Osteoblast (primary cell): ENCODE measurements around the gene ERC1. TPM values are rescaled to one million over a fixed set of nuclear protein-coding genes. Genes with fewer than 3 reads are reported as not detected.

Source experiments
- DNase-seq: peaks from one replicate; pipeline ENCODE4 v3.0.0; 2011; ENCODE audit warnings: low spot score, mixed read lengths; ENCODE audit not compliant: insufficient read length; ENCODE audit errors: missing footprints
- H2AFZ ChIP-seq: 2 replicates; pipeline ENCODE4 v1.6.0; 2011; ENCODE audit warnings: mild to moderate bottlenecking, low read length
- H3K27ac ChIP-seq: 2 replicates; pipeline ENCODE4 v1.5.1; 2011; ENCODE audit warnings: mild to moderate bottlenecking, low read depth, low read length, moderate library complexity
- H3K27me3 ChIP-seq: 2 replicates; pipeline ENCODE4 v1.6.0; 2012; ENCODE audit warnings: mild to moderate bottlenecking, control low read depth, inconsistent platforms, low read length, moderate library complexity; ENCODE audit not compliant: insufficient read depth
- H3K36me3 ChIP-seq: 2 replicates; pipeline ENCODE4 v1.5.1; 2011; ENCODE audit warnings: mild to moderate bottlenecking, low read length, control low read depth, moderate library complexity; ENCODE audit not compliant: insufficient read depth
- H3K4me1 ChIP-seq: 2 replicates; pipeline ENCODE4 v1.5.1; 2011; ENCODE audit warnings: mild to moderate bottlenecking, low read length, control low read depth, moderate library complexity; ENCODE audit not compliant: insufficient read depth
- H3K4me2 ChIP-seq: 2 replicates; pipeline ENCODE4 v1.6.0; 2011; ENCODE audit warnings: mild to moderate bottlenecking, low read length; ENCODE audit not compliant: insufficient read depth
- H3K4me3 ChIP-seq: fragments of 200-600 bp; sonication (generic); 3 replicates; pipeline ENCODE4 v1.5.1; 2012; ENCODE audit warnings: mild to moderate bottlenecking, low read length, inconsistent platforms; ENCODE audit not compliant: insufficient read depth
- H3K79me2 ChIP-seq: 2 replicates; pipeline ENCODE4 v1.6.0; 2012; ENCODE audit warnings: mild to moderate bottlenecking, low read length, control low read depth, inconsistent platforms; ENCODE audit not compliant: insufficient read depth
- H3K9me3 ChIP-seq: 2 replicates; pipeline ENCODE4 v1.5.1; 2011; ENCODE audit warnings: low read depth, low read length, control low read depth
- H4K20me1 ChIP-seq: 2 replicates; pipeline ENCODE4 v1.6.0; 2012; ENCODE audit warnings: mild to moderate bottlenecking, low read length, control low read depth; ENCODE audit not compliant: insufficient read depth
- CTCF ChIP-seq: IDR thresholded peaks from 2 replicates; pipeline ENCODE4 v1.5.1; 2011; ENCODE audit warnings: mild to moderate bottlenecking, low read depth, low read length, moderate library complexity; ENCODE audit errors: extremely low read depth
- total RNA-seq: library from RNA; depleted of rRNA; stranded (reverse); fragments of >200 nt; gene quantifications from 2 replicates; pipeline ENCODE4 v1.2.3, GENCODE V29; 2012

The ERC1 gene
- total RNA-seq, 1 donor, result 36.2 TPM

GRCh38 chr12:1117371-1117770 lies 126.3 kb downstream of the ERC1 start:
- Histone ChIP-seq H3K4me2 (no peak overlapping the region), H3K27me3 (no peaks in the 10 kb centered on the region), H2AFZ (no peak overlapping the region), H3K9me3 (no peaks in the 10 kb centered on the region), H3K4me1 (peaks cover 32% of the 10 kb centered on the region), H3K79me2 (peaks cover 5% of the 10 kb centered on the region), H3K36me3 (no peaks in the 10 kb centered on the region), H3K4me3 (no peak overlapping the region), H3K27ac (no peak overlapping the region), H4K20me1 (no peaks in the 10 kb centered on the region)
- TF ChIP-seq CTCF, result no peak
- no peak for DNase-seq

GRCh38 chr12:1117970-1118563 lies 127.0 kb downstream of the ERC1 start:
- peak; percentile 91 for TF ChIP-seq CTCF
- Histone ChIP-seq H3K4me2 (no peak overlapping the region), H3K4me1 (peaks cover 32% of the 10 kb centered on the region), H3K4me3 (no peak overlapping the region), H3K9me3 (no peaks in the 10 kb centered on the region), H3K27me3 (no peaks in the 10 kb centered on the region), H4K20me1 (no peaks in the 10 kb centered on the region), H2AFZ (no peak overlapping the region), H3K27ac (no peak overlapping the region), H3K36me3 (no peaks in the 10 kb centered on the region), H3K79me2 (peaks cover 4% of the 10 kb centered on the region)
- no peak for DNase-seq

- TF ChIP-seq CTCF, result no peak
- no peak for DNase-seq
Measured at GRCh38 chr12:1122786-1123185, 131.8 kb downstream of the ERC1 start.

GRCh38 chr12:1126091-1126490 lies 135.1 kb downstream of the ERC1 start:
- no peak overlapping the region for H3K4me3 ChIP-seq

More at GRCh38 chr12:1122786-1123185, 131.8 kb downstream of the ERC1 start:
- H2AFZ ChIP-seq, result no peak overlapping the region
- H3K9me3 ChIP-seq, result no peaks in the 10 kb centered on the region
- H3K36me3 ChIP-seq, result no peaks in the 10 kb centered on the region
- H3K27ac ChIP-seq, result no peak overlapping the region
- no peaks in the 10 kb centered on the region for H3K27me3 ChIP-seq
- no peak overlapping the region for H3K4me3 ChIP-seq
- peaks cover 1% of the 10 kb centered on the region for H3K4me1 ChIP-seq
- peaks cover 2% of the 10 kb centered on the region for H3K79me2 ChIP-seq
- no peak overlapping the region for H3K4me2 ChIP-seq
- H4K20me1 ChIP-seq, result no peaks in the 10 kb centered on the region

More at GRCh38 chr12:1126091-1126490, 135.1 kb downstream of the ERC1 start:
- Histone ChIP-seq H3K27me3 (no peaks in the 10 kb centered on the region), H3K4me2 (no peak overlapping the region), H3K9me3 (no peaks in the 10 kb centered on the region), H3K4me1 (no peaks in the 10 kb centered on the region), H4K20me1 (no peaks in the 10 kb centered on the region), H3K27ac (no peak overlapping the region), H3K79me2 (no peaks in the 10 kb centered on the region), H3K36me3 (no peaks in the 10 kb centered on the region), H2AFZ (no peak overlapping the region)
- no peak for DNase-seq
- no peak for TF ChIP-seq CTCF
